ENCODE results near the gene RAVER1. TPM values are rescaled to one million over a fixed set of nuclear protein-coding genes. Genes with fewer than 3 reads are reported as not detected.

The RAVER1 gene
- total and polyA plus RNA-seq, 9 of the 15 experiments (the other 6 are each of a cell fraction or from before 2014, with no cell fraction given) = 0.06 to 113 (median 7.0) TPM

- TF ChIP-seq SMAD1 (IDR thresholded peaks at IDR 0.05; ENCODE audit: low read depth, low read length, partially characterized antibody) (no peak), CLOCK (CRISPR knock-in tag; IDR thresholded peaks at IDR 0.05; ENCODE audit: borderline replicate concordance) (no peak), MTA1 (IDR thresholded peaks at IDR 0.05; ENCODE audit: borderline replicate concordance) (no peak), ZNF431 (CRISPR knock-in tag; IDR thresholded peaks at IDR 0.05) (no peak; the same call in 1 of the 2 replicates), CSDE1 (IDR thresholded peaks at IDR 0.05) (no peak), RBFOX2 (IDR thresholded peaks at IDR 0.05; ENCODE audit: low read depth, low read length) (peak; percentile 90), MXI1 (IDR thresholded peaks at IDR 0.05; ENCODE audit: low read depth, low read length) (peak; percentile 53; the same call in 1 of the 2 replicates), ZNF785 (CRISPR knock-in tag; IDR thresholded peaks at IDR 0.05) (no peak), FOSL1 (tag; conservative IDR thresholded peaks at IDR 0.05) (no peak), ZNF277 (CRISPR knock-in tag; IDR thresholded peaks at IDR 0.05; ENCODE audit: borderline replicate concordance) (no peak), MGA (IDR thresholded peaks at IDR 0.05) (peak; percentile 67), ESRRB (CRISPR knock-in tag; IDR thresholded peaks at IDR 0.05; ENCODE audit: borderline replicate concordance) (no peak)
Measured at GRCh38 chr19:10290876-10291553, 42.3 kb downstream of the RAVER1 start (continued).

Data from K562 (cell line).